HCT116 (cell line): ENCODE results near the gene KRTAP4-3. TPM values are rescaled to one million over a fixed set of nuclear protein-coding genes. Genes with fewer than 3 reads are reported as not detected.

Source experiments
- ATAC-seq: fragments of 200-7000 bp; cut with Tn5 transposase; 2 replicates; pipeline ENCODE4 v1.9.1; 2020; ENCODE audit warnings: mild to moderate bottlenecking, moderate library complexity
- BruUV-seq: library from RNA; stranded (reverse); fragments of 400-500 nt; replicated peaks from 2 replicates; lab custom pipeline; 2021; lab: Mats Ljungman, UMichigan
- CTCF ChIA-PET: fragments of 300-600 bp; sonication (Branson Sonifier 250); formaldehyde crosslinking; loops from one replicate; lab custom pipeline; 2021; ENCODE audit warnings: antibody characterized with exemption; lab: Charles Lee
- POLR2A ChIA-PET: fragments of 300-600, 350-600 bp; sonication (Branson Sonifier 250); formaldehyde crosslinking; loops from one replicate; lab custom pipeline; 2021; ENCODE audit warnings: antibody characterized with exemption; lab: Charles Lee
- RAD21 ChIA-PET, 2 experiments: fragments of 300-600 bp; sonication (Branson Sonifier 250); formaldehyde crosslinking; loops; one replicate each; lab custom pipeline; 2023; ENCODE audit warnings: low total read pairs in 2 of 2; ENCODE audit not compliant: uncharacterized antibody in 2 of 2, unreplicated experiment in 2 of 2, low non-redundant PET in 1 of 2; lab: Charles Lee
- DNase-seq: peaks from one replicate; pipeline ENCODE4 v3.0.0-alpha.2; 2010; ENCODE audit warnings: low read depth, low spot score
- H2AFZ ChIP-seq: fragments of 200-600 bp; shearing (Covaris generic), sonication (generic); 2 replicates; pipeline ENCODE4 v1.6.1; 2017; ENCODE audit warnings: low read depth, mixed run types, mixed read lengths, antibody characterized with exemption, low read length; ENCODE audit not compliant: poor library complexity, severe bottlenecking
- H3K27ac ChIP-seq: 2 replicates; pipeline ENCODE4 v1.5.1; 2012; ENCODE audit warnings: low read depth, low read length
- H3K27me3 ChIP-seq: fragments of 200-600 bp; sonication (generic); 2 replicates; pipeline ENCODE4 v1.6.1; 2016; ENCODE audit warnings: mixed run types, low read length, mixed read lengths; ENCODE audit not compliant: insufficient read depth
- H3K36me3 ChIP-seq, 2 experiments: fragments of 200-500 bp in 1 of 2; fragments of 200-600 bp in 1 of 2; sonication (Bioruptor generic) in 1 of 2; sonication (generic) in 1 of 2; 2 replicates each; pipeline versions ENCODE4 v1.5.1 to v1.6.1; 2014 to 2016; ENCODE audit warnings: low read length in 2 of 2, inconsistent platforms in 1 of 2, mixed read lengths in 1 of 2, mixed run types in 1 of 2; ENCODE audit not compliant: insufficient read depth in 2 of 2, control insufficient read depth in 1 of 2
- H3K4me1 ChIP-seq, 2 experiments: fragments of 200-600 bp in 1 of 2; sonication (generic) in 1 of 2; 2 replicates each; pipeline versions ENCODE4 v1.5.1 to v1.6.1; 2012 to 2017; ENCODE audit warnings: low read length in 2 of 2, inconsistent platforms in 1 of 2, mild to moderate bottlenecking in 1 of 2, mixed read lengths in 1 of 2, mixed run types in 1 of 2, moderate library complexity in 1 of 2; ENCODE audit not compliant: insufficient read depth in 2 of 2, control insufficient read depth in 1 of 2
- H3K4me2 ChIP-seq: fragments of 200-600 bp; sonication (generic); 2 replicates; pipeline ENCODE4 v1.6.1; 2017; ENCODE audit warnings: mixed run types, low read length, mixed read lengths
- H3K4me3 ChIP-seq, 2 experiments: fragments of 200-600 bp in 1 of 2; sonication (generic) in 1 of 2; replicated peaks in 1 of 2; 2 replicates each; pipeline ENCODE4 v1.5.1; 2011 to 2016; ENCODE audit warnings: low read length in 2 of 2, control low read depth in 1 of 2, low read depth in 1 of 2, mild to moderate bottlenecking in 1 of 2, mixed read lengths in 1 of 2, mixed run types in 1 of 2
- H3K79me2 ChIP-seq: fragments of 200-600 bp; sonication (generic); 2 replicates; pipeline ENCODE4 v1.6.1; 2017; ENCODE audit warnings: mild to moderate bottlenecking, mixed run types, low read length, moderate library complexity, mixed read lengths; ENCODE audit not compliant: insufficient read depth
- H3K9ac ChIP-seq: fragments of 200-600 bp; sonication (generic); 2 replicates; pipeline ENCODE4 v1.6.1; 2016; ENCODE audit warnings: low read length, mixed read lengths
- H3K9me2 ChIP-seq: fragments of 200-600 bp; sonication (generic), shearing (Covaris generic); 2 replicates; pipeline ENCODE4 v1.6.1; 2017; ENCODE audit warnings: mixed run types, mild to moderate bottlenecking, moderate library complexity; ENCODE audit not compliant: insufficient read depth
- H3K9me3 ChIP-seq, 2 experiments: fragments of 200-500 bp in 1 of 2; fragments of 200-600 bp in 1 of 2; sonication (Bioruptor generic) in 1 of 2; sonication (generic) in 1 of 2; 2 replicates each; pipeline ENCODE4 v1.6.1; 2014 to 2017; ENCODE audit warnings: low read length in 2 of 2, mixed read lengths in 2 of 2, inconsistent platforms in 1 of 2, low read depth in 1 of 2, mild to moderate bottlenecking in 1 of 2, mixed run types in 1 of 2, moderate library complexity in 1 of 2; ENCODE audit not compliant: control insufficient read depth in 1 of 2, insufficient read depth in 1 of 2
- H4K20me1 ChIP-seq: fragments of 200-600 bp; sonication (generic), shearing (Covaris generic); 2 replicates; pipeline ENCODE4 v1.6.1; 2017; ENCODE audit warnings: mixed run types, mild to moderate bottlenecking, moderate library complexity; ENCODE audit not compliant: insufficient read depth
- CBX3 ChIP-seq: IDR thresholded peaks from 2 replicates; pipeline ENCODE4 v1.6.1; 2012; ENCODE audit warnings: low read depth
- CEBPB ChIP-seq: IDR thresholded peaks from 2 replicates; pipeline ENCODE4 v1.6.1; 2012; ENCODE audit warnings: low read depth
- EGR1 ChIP-seq: IDR thresholded peaks from 2 replicates; pipeline ENCODE4 v1.6.1; 2012; ENCODE audit warnings: low read depth
- ELF1 ChIP-seq: IDR thresholded peaks from 2 replicates; pipeline ENCODE4 v1.6.1; 2012; ENCODE audit warnings: low read depth, borderline replicate concordance
- EZH2 ChIP-seq: fragments of 200-600 bp; sonication (generic); IDR thresholded peaks from 2 replicates; pipeline ENCODE4 v1.6.1; 2017; ENCODE audit warnings: antibody characterized with exemption, mixed run types
- EZH2phosphoT487 ChIP-seq: fragments of 200-600 bp; IDR thresholded peaks from 2 replicates; pipeline ENCODE4 v1.6.1; 2018; ENCODE audit warnings: antibody characterized with exemption, borderline replicate concordance
- FOSL1 ChIP-seq: IDR thresholded peaks from 2 replicates; pipeline ENCODE4 v1.6.1; 2012; ENCODE audit warnings: low read depth
- POLR2AphosphoS5 ChIP-seq: IDR thresholded peaks from 2 replicates; pipeline ENCODE4 v1.6.1; 2011; ENCODE audit warnings: mild to moderate bottlenecking, low read depth, low read length, moderate library complexity
- RAD21 ChIP-seq: IDR thresholded peaks from 2 replicates; pipeline ENCODE4 v1.6.1; 2012; ENCODE audit warnings: low read depth, mild to moderate bottlenecking
- SIN3A ChIP-seq: IDR thresholded peaks from 2 replicates; pipeline ENCODE4 v1.6.1; 2012; ENCODE audit warnings: low read depth
- SRF ChIP-seq: IDR thresholded peaks from 2 replicates; pipeline ENCODE4 v1.6.1; 2012; ENCODE audit warnings: low read depth
- YY1 ChIP-seq: IDR thresholded peaks from 2 replicates; pipeline ENCODE4 v1.6.1; 2011; ENCODE audit warnings: low read length, low read depth, moderate library complexity, mild to moderate bottlenecking; ENCODE audit not compliant: insufficient replicate concordance; ENCODE audit errors: extremely low read depth
- ZFX ChIP-seq: fragments of 450-650 bp; IDR thresholded peaks from 2 replicates; pipeline ENCODE4 v1.6.1; 2017
- ZNF274 ChIP-seq: fragments of 200-500 bp; sonication (Bioruptor generic); IDR thresholded peaks from 2 replicates; pipeline ENCODE4 v1.6.1; 2014; ENCODE audit warnings: mild to moderate bottlenecking, low read depth, low read length, inconsistent platforms
- intact Hi-C: fragments of 100-400 bp; cut with micrococcal nuclease; formaldehyde crosslinking; loops from 2 replicates; pipeline ENCODE4 v1.10.0; 2022
- total RNA-seq: library from RNA; stranded (reverse); gene quantifications from one replicate; pipeline ENCODE4 v1.2.1, GENCODE V29; 2021; ENCODE audit not compliant: unreplicated experiment
- TF ChIP-seq, protein P1 (sequence below): IDR thresholded peaks from 2 replicates; pipeline ENCODE4 v1.6.1; 2012
- TF ChIP-seq, protein P2 (sequence below): IDR thresholded peaks from 2 replicates; pipeline ENCODE4 v1.6.1; 2012; ENCODE audit warnings: low read depth
- TF ChIP-seq, protein P3 (sequence below): IDR thresholded peaks from 2 replicates; pipeline ENCODE4 v1.6.1; 2011; ENCODE audit warnings: mild to moderate bottlenecking, low read length, moderate library complexity; ENCODE audit not compliant: insufficient replicate concordance; ENCODE audit errors: extremely low read depth

KRTAP4-3 gene
- total RNA-seq, 1 experiment from 2014 or later = not detected

DNA sequence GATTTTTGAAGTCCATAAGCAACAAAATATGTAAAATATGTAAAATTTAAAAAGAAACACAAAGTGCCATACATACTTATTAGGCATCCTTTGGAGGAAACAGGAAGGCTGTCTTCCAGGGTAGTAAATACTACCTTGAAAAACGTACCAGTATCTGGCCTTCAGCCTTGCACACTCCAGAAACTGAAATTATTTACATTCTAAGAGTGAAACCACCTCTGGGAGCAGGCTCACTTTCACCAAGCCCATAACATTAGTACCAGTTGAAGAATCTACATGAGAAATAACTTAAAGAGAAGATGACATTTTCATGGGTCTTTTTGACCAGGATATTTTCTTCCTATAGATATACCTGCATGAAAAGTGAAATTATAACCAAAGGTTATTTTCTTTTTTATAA, 28.0 kb upstream of the KRTAP4-3 start:
- Histone ChIP-seq H3K27me3 (no peaks in the 10 kb centered on the region), H3K9me2 (no peaks in the 10 kb centered on the region), H3K36me3 (no peaks in the 10 kb centered on the region), H3K9me3 (no peaks in the 10 kb centered on the region), H3K4me2 (no peak overlapping the region), H4K20me1 (no peaks in the 10 kb centered on the region), H3K27ac (no peak overlapping the region), H3K4me1 (no peaks in the 10 kb centered on the region), H3K79me2 (no peaks in the 10 kb centered on the region), H3K9ac (no peak overlapping the region), H2AFZ (no peak overlapping the region), H3K4me3 (no peak overlapping the region)
- TF ChIP-seq EGR1 = no peak
- TF ChIP-seq ZNF274 = no peak
- TF ChIP-seq, protein P1, sequence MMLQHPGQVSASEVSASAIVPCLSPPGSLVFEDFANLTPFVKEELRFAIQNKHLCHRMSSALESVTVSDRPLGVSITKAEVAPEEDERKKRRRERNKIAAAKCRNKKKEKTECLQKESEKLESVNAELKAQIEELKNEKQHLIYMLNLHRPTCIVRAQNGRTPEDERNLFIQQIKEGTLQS = no peak
- no peak for TF ChIP-seq CEBPB
- TF ChIP-seq EZH2phosphoT487 = no peak
- TF ChIP-seq POLR2AphosphoS5 = no peak
- TF ChIP-seq CBX3 = no peak
- DNase-seq = no peak
- CTCF ChIA-PET = no interaction called here
- no TSS peak for BruUV-seq
- intact Hi-C loops = no loop called here
- RAD21 ChIA-PET = no interaction called here
- no peak for ATAC-seq
- POLR2A ChIA-PET = no interaction called here

DNA sequence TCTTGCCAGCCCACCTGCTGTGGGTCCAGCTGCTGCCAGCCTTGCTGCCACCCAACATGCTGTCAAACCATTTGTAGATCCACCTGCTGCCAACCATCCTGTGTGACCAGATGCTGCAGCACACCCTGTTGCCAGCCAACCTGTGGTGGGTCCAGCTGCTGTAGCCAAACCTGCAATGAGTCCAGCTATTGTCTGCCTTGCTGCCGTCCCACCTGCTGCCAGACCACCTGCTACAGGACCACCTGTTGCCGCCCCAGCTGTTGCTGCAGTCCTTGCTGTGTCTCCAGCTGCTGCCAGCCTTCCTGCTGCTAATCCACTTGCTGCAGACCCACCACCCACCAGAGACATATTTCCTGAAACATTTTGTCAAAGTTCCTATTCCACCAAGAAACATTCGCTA, 22.3 kb upstream of the KRTAP4-3 start:
- H3K4me2 ChIP-seq = no peak overlapping the region
- H4K20me1 ChIP-seq = no peaks in the 10 kb centered on the region
- ChIA-PET POLR2A (no interaction called here), CTCF (no interaction called here), RAD21 (no interaction called here)
- intact Hi-C loops = no loop called here
- ATAC-seq (no peak), DNase-seq (no peak)
- TF ChIP-seq SRF (no peak), ELF1 (no peak), RAD21 (no peak), EGR1 (no peak), FOSL1 (no peak), SIN3A (no peak), ZFX (no peak), YY1 (no peak), EZH2 (no peak)
- TF ChIP-seq, protein P1 = no peak
- TF ChIP-seq, protein P2, sequence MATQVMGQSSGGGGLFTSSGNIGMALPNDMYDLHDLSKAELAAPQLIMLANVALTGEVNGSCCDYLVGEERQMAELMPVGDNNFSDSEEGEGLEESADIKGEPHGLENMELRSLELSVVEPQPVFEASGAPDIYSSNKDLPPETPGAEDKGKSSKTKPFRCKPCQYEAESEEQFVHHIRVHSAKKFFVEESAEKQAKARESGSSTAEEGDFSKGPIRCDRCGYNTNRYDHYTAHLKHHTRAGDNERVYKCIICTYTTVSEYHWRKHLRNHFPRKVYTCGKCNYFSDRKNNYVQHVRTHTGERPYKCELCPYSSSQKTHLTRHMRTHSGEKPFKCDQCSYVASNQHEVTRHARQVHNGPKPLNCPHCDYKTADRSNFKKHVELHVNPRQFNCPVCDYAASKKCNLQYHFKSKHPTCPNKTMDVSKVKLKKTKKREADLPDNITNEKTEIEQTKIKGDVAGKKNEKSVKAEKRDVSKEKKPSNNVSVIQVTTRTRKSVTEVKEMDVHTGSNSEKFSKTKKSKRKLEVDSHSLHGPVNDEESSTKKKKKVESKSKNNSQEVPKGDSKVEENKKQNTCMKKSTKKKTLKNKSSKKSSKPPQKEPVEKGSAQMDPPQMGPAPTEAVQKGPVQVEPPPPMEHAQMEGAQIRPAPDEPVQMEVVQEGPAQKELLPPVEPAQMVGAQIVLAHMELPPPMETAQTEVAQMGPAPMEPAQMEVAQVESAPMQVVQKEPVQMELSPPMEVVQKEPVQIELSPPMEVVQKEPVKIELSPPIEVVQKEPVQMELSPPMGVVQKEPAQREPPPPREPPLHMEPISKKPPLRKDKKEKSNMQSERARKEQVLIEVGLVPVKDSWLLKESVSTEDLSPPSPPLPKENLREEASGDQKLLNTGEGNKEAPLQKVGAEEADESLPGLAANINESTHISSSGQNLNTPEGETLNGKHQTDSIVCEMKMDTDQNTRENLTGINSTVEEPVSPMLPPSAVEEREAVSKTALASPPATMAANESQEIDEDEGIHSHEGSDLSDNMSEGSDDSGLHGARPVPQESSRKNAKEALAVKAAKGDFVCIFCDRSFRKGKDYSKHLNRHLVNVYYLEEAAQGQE = no peak
- TF ChIP-seq, protein P3, sequence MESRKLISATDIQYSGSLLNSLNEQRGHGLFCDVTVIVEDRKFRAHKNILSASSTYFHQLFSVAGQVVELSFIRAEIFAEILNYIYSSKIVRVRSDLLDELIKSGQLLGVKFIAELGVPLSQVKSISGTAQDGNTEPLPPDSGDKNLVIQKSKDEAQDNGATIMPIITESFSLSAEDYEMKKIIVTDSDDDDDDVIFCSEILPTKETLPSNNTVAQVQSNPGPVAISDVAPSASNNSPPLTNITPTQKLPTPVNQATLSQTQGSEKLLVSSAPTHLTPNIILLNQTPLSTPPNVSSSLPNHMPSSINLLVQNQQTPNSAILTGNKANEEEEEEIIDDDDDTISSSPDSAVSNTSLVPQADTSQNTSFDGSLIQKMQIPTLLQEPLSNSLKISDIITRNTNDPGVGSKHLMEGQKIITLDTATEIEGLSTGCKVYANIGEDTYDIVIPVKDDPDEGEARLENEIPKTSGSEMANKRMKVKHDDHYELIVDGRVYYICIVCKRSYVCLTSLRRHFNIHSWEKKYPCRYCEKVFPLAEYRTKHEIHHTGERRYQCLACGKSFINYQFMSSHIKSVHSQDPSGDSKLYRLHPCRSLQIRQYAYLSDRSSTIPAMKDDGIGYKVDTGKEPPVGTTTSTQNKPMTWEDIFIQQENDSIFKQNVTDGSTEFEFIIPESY = no peak
- H3K36me3 ChIP-seq = no peaks in the 10 kb centered on the region
- H3K79me2 ChIP-seq = no peaks in the 10 kb centered on the region
- no peaks in the 10 kb centered on the region for H3K9me3 ChIP-seq
- H2AFZ ChIP-seq = no peak overlapping the region
- no peaks in the 10 kb centered on the region for H3K27me3 ChIP-seq
- H3K9me2 ChIP-seq = no peaks in the 10 kb centered on the region
- H3K4me1 ChIP-seq = peaks cover 0 to 6% of the 10 kb centered on the region in 2 experiments; a peak in 1 of 4 replicates
- H3K9ac ChIP-seq = no peak overlapping the region
- no TSS peak for BruUV-seq
- no peak overlapping the region for H3K27ac ChIP-seq
- H3K4me3 ChIP-seq = no peak overlapping the region
